ENCODE measurements around the gene RAB17. TPM values are rescaled to one million over a fixed set of nuclear protein-coding genes. Genes with fewer than 3 reads are reported as not detected.
"Not testable (repeated sequence)": the region's sequence is repeated elsewhere in the genome, so short reads cannot be mapped to it uniquely, and the experiment has no call there.

Gene RAB17
- total RNA-seq, 1 donor from 2014 or later, result 1.1 TPM

- intact Hi-C loops (cut with DNase I), result no loop called here
- DNase-seq (ENCODE audit: low spot score) (no peak), ATAC-seq (no peak)
Measured at GRCh38 chr2:237602409-237602808, 11.9 kb upstream of the RAB17 start.

- DNase-seq (ENCODE audit: low spot score), result peak; percentile 54
- intact Hi-C loops (cut with DNase I), result no loop called here
Measured at GRCh38 chr2:237601453-237602116, 11.1 kb upstream of the RAB17 start.

GRCh38 chr2:237600205-237600846 is 9.8 kb upstream of the RAB17 start:
- intact Hi-C loops (cut with DNase I), result no loop called here
- DNase-seq (ENCODE audit: low spot score) (peak; percentile 58), ATAC-seq (peak; percentile 80)

More at GRCh38 chr2:237601453-237602116, 11.1 kb upstream of the RAB17 start:
- ATAC-seq, result no peak

GRCh38 chr2:237599465-237600110 is 9.1 kb upstream of the RAB17 start:
- ATAC-seq (no peak), DNase-seq (ENCODE audit: low spot score) (no peak)
- intact Hi-C loops (cut with DNase I), result no loop called here

GRCh38 chr2:237598468-237599208 is 8.1 kb upstream of the RAB17 start:
- intact Hi-C loops (cut with DNase I), result no loop called here
- DNase-seq (ENCODE audit: low spot score) (no peak), ATAC-seq (no peak)

- ATAC-seq (no peak), DNase-seq (ENCODE audit: low spot score) (peak; percentile 30)
- intact Hi-C loops (cut with DNase I), result no loop called here
Measured at GRCh38 chr2:237597196-237598145, 6.9 kb upstream of the RAB17 start.

- peak; percentile 45 for DNase-seq (ENCODE audit: low spot score)
- no peak for ATAC-seq
- intact Hi-C loops (cut with DNase I), result no loop called here
Measured at GRCh38 chr2:237596520-237597195, 6.1 kb upstream of the RAB17 start.

- ATAC-seq; intact Hi-C loops (cut with DNase I); DNase-seq (ENCODE audit: low spot score): not testable (repeated sequence)
Measured at GRCh38 chr2:237595829-237596519, 5.4 kb upstream of the RAB17 start.

GRCh38 chr2:237594514-237594871 is 4.0 kb upstream of the RAB17 start:
- ATAC-seq (no peak), DNase-seq (ENCODE audit: low spot score) (no peak)
- intact Hi-C loops (cut with DNase I), result no loop called here

GRCh38 chr2:237593596-237594320 is 3.2 kb upstream of the RAB17 start:
- intact Hi-C loops (cut with DNase I), result no loop called here
- DNase-seq (ENCODE audit: low spot score) (no peak), ATAC-seq (no peak)

- ATAC-seq, result no peak
- DNase-seq (ENCODE audit: low spot score), result no peak
Measured at GRCh38 chr2:237593036-237593435, 2.5 kb upstream of the RAB17 start.

GRCh38 chr2:237592425-237592980 is 2.0 kb upstream of the RAB17 start:
- DNase-seq (ENCODE audit: low spot score), result no peak
- ATAC-seq, result no peak
- intact Hi-C loops (cut with DNase I), result no loop called here

More at GRCh38 chr2:237593036-237593435, 2.5 kb upstream of the RAB17 start:
- intact Hi-C loops (cut with DNase I), result no loop called here

GRCh38 chr2:237591141-237591881 is 777 bp upstream of the RAB17 start:
- intact Hi-C loops (cut with DNase I), result no loop called here
- no peak for DNase-seq (ENCODE audit: low spot score)
- ATAC-seq, result peak; percentile 54

GRCh38 chr2:237588044-237588696 is 2.4 kb downstream of the RAB17 start:
- ATAC-seq (no peak), DNase-seq (ENCODE audit: low spot score) (no peak)
- intact Hi-C loops (cut with DNase I), result no loop called here

- no peak for DNase-seq (ENCODE audit: low spot score)
- intact Hi-C loops (cut with DNase I), result no loop called here
- no peak for ATAC-seq
Measured at GRCh38 chr2:237585590-237586221, 4.8 kb downstream of the RAB17 start.
